ENCODE measurements around the gene DENND4A.

Gene DENND4A

DNA sequence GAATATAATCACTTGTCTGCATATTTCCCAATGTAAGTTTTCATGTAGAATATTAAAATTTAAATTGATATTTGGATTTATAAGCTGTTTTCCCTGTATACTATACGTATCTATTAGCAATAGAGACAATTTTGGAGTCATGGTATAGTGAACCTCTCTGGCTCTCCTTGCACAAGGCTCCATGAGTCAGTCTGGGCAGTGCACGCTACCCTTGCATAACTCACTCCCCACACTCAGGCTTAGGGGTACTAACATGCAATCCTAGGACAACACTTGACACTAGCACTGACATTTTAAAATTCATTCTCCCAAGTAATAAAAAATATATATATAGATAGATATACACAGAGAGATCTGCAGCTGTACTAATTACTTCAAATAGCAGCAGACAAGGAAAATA lies 131.2 kb downstream of the DENND4A start:
- Histone ChIP-seq H3K9me3 (ENCODE audit: control insufficient read depth, insufficient read depth, low read depth, low read length) (no peaks in the 10 kb centered on the region), H3K27ac (ENCODE audit: extremely low read depth, low read depth, low read length) (no peak overlapping the region), H3K4me3 (ENCODE audit: low read depth, low read length) (no peak overlapping the region), H3K36me3 (ENCODE audit: control insufficient read depth in 2 of 2, insufficient read depth in 1 of 2, low read length in 2 of 2) (peaks cover 24 to 31% of the 10 kb centered on the region in 2 experiments), H3K4me1 (ENCODE audit: control insufficient read depth, insufficient read depth, low read length) (no peaks in the 10 kb centered on the region)
- ChIA-PET CTCF (interaction anchor here (0.6 to 3.6 kb wide), 2 partner anchors 23 to 1046 kb away, joined by 3 to 22 read pairs; no protein-coding TSS in a partner anchor), POLR2A (no interaction called here)
- TF ChIP-seq ZNF19 (tag by site-specific recombination; IDR thresholded peaks at IDR 0.05; ENCODE audit: low read depth) (no peak), ZNF792 (tag by site-specific recombination; IDR thresholded peaks at IDR 0.05) (no peak), ZNF391 (tag by site-specific recombination; IDR thresholded peaks at IDR 0.05; ENCODE audit: borderline replicate concordance, low read depth) (no peak), ZSCAN16 (tag by site-specific recombination; IDR thresholded peaks at IDR 0.05) (no peak), ZNF514 (tag by site-specific recombination; IDR thresholded peaks at IDR 0.05) (no peak), KLF1 (tag by site-specific recombination; IDR thresholded peaks at IDR 0.05) (no peak), ZNF221 (tag by site-specific recombination; IDR thresholded peaks at IDR 0.05; ENCODE audit: borderline replicate concordance) (no peak), ZNF596 (tag by site-specific recombination; IDR thresholded peaks at IDR 0.05) (no peak), ZNF521 (tag by site-specific recombination; IDR thresholded peaks at IDR 0.05) (no peak), ZNF777 (tag by site-specific recombination; IDR thresholded peaks at IDR 0.05; ENCODE audit: borderline replicate concordance) (no peak), ZSCAN23 (tag by site-specific recombination; IDR thresholded peaks at IDR 0.05) (no peak), ZNF610 (tag by site-specific recombination; IDR thresholded peaks at IDR 0.05; ENCODE audit: borderline replicate concordance) (no peak)
- TF ChIP-seq, protein P1, sequence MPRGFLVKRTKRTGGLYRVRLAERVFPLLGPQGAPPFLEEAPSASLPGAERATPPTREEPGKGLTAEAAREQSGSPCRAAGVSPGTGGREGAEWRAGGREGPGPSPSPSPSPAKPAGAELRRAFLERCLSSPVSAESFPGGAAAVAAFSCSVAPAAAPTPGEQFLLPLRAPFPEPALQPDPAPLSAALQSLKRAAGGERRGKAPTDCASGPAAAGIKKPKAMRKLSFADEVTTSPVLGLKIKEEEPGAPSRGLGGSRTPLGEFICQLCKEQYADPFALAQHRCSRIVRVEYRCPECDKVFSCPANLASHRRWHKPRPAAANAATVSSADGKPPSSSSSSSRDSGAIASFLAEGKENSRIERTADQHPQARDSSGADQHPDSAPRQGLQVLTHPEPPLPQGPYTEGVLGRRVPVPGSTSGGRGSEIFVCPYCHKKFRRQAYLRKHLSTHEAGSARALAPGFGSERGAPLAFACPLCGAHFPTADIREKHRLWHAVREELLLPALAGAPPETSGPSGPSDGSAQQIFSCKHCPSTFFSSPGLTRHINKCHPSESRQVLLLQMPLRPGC (tag by site-specific recombination; IDR thresholded peaks at IDR 0.05), result no peak
- TF ChIP-seq, protein P2, sequence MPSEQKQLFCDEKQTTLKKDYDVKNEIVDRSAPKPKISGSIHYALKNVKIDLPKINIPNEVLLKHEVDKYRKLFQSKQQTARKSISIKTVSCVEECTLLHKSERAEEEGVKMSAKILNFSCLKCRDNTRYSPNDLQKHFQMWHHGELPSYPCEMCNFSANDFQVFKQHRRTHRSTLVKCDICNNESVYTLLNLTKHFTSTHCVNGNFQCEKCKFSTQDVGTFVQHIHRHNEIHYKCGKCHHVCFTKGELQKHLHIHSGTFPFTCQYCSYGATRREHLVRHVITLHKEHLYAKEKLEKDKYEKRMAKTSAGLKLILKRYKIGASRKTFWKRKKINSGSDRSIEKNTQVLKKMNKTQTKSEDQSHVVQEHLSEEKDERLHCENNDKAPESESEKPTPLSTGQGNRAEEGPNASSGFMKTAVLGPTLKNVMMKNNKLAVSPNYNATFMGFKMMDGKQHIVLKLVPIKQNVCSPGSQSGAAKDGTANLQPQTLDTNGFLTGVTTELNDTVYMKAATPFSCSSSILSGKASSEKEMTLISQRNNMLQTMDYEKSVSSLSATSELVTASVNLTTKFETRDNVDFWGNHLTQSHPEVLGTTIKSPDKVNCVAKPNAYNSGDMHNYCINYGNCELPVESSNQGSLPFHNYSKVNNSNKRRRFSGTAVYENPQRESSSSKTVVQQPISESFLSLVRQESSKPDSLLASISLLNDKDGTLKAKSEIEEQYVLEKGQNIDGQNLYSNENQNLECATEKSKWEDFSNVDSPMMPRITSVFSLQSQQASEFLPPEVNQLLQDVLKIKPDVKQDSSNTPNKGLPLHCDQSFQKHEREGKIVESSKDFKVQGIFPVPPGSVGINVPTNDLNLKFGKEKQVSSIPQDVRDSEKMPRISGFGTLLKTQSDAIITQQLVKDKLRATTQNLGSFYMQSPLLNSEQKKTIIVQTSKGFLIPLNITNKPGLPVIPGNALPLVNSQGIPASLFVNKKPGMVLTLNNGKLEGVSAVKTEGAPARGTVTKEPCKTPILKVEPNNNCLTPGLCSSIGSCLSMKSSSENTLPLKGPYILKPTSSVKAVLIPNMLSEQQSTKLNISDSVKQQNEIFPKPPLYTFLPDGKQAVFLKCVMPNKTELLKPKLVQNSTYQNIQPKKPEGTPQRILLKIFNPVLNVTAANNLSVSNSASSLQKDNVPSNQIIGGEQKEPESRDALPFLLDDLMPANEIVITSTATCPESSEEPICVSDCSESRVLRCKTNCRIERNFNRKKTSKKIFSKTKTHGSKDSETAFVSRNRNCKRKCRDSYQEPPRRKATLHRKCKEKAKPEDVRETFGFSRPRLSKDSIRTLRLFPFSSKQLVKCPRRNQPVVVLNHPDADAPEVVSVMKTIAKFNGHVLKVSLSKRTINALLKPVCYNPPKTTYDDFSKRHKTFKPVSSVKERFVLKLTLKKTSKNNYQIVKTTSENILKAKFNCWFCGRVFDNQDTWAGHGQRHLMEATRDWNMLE (tag by site-specific recombination; conservative IDR thresholded peaks at IDR 0.05; ENCODE audit: low read depth), result no peak
- TF ChIP-seq, protein P3, sequence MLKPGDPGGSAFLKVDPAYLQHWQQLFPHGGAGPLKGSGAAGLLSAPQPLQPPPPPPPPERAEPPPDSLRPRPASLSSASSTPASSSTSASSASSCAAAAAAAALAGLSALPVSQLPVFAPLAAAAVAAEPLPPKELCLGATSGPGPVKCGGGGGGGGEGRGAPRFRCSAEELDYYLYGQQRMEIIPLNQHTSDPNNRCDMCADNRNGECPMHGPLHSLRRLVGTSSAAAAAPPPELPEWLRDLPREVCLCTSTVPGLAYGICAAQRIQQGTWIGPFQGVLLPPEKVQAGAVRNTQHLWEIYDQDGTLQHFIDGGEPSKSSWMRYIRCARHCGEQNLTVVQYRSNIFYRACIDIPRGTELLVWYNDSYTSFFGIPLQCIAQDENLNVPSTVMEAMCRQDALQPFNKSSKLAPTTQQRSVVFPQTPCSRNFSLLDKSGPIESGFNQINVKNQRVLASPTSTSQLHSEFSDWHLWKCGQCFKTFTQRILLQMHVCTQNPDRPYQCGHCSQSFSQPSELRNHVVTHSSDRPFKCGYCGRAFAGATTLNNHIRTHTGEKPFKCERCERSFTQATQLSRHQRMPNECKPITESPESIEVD (tag by site-specific recombination; IDR thresholded peaks at IDR 0.05), result no peak

- ChIA-PET POLR2A (no interaction called here), CTCF (interaction anchor here (0.7 to 3.6 kb wide), 2 partner anchors 21 to 315 kb away, joined by 3 to 22 read pairs; no protein-coding TSS in a partner anchor)
- Histone ChIP-seq H3K4me3 (ENCODE audit: low read depth, low read length) (no peak overlapping the region), H3K9me3 (ENCODE audit: control insufficient read depth, insufficient read depth, low read depth, low read length) (no peaks in the 10 kb centered on the region), H3K36me3 (ENCODE audit: control insufficient read depth in 2 of 2, insufficient read depth in 1 of 2, low read length in 2 of 2) (peaks cover 27% of the 10 kb centered on the region in 2 experiments), H3K27ac (ENCODE audit: extremely low read depth, low read depth, low read length) (no peak overlapping the region), H3K4me1 (ENCODE audit: control insufficient read depth, insufficient read depth, low read length) (no peaks in the 10 kb centered on the region)
- TF ChIP-seq KLF1 (tag by site-specific recombination; IDR thresholded peaks at IDR 0.05), result 0 out of 2 replicates have a peak, but pooled peaks have one; percentile 21
- TF ChIP-seq ZNF140 (tag by site-specific recombination; IDR thresholded peaks at IDR 0.05), result no peak
- TF ChIP-seq ZNF571 (tag by site-specific recombination; IDR thresholded peaks at IDR 0.05), result no peak
- no peak for TF ChIP-seq BCL11A (tag by site-specific recombination; IDR thresholded peaks at IDR 0.05; ENCODE audit: low read depth)
- TF ChIP-seq ZNF138 (tag by site-specific recombination; IDR thresholded peaks at IDR 0.05; ENCODE audit: borderline replicate concordance), result no peak
- TF ChIP-seq, protein P3 (tag by site-specific recombination; IDR thresholded peaks at IDR 0.05), result peak; percentile 46; the same call in 1 of the 2 replicates
Measured at GRCh38 chr15:65659502-65660052, 132.5 kb downstream of the DENND4A start.

Data from HEK293 (cell line).